ENCODE data around the gene NLE1.

Gene NLE1

DNA sequence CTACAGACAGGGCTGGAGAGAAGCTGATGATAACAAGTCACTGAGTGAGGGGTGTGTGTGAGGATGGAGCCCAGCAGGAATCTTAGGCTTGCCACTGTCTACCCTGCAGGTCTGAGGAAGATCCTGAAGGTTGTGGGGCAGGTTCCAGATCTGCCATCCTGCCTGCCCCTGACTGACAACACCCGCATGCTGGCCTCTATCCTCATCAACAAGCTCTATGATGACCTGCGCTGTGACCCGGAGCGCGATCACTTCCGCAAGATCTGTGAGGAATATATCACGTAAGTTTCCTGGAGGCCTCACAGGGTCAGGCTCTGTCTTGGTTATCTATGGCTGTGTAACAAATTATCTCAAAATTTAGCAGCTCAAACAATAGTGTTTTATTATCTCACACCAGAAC is 21.8 kb upstream of the NLE1 start:
- TF ChIP-seq, protein P1, sequence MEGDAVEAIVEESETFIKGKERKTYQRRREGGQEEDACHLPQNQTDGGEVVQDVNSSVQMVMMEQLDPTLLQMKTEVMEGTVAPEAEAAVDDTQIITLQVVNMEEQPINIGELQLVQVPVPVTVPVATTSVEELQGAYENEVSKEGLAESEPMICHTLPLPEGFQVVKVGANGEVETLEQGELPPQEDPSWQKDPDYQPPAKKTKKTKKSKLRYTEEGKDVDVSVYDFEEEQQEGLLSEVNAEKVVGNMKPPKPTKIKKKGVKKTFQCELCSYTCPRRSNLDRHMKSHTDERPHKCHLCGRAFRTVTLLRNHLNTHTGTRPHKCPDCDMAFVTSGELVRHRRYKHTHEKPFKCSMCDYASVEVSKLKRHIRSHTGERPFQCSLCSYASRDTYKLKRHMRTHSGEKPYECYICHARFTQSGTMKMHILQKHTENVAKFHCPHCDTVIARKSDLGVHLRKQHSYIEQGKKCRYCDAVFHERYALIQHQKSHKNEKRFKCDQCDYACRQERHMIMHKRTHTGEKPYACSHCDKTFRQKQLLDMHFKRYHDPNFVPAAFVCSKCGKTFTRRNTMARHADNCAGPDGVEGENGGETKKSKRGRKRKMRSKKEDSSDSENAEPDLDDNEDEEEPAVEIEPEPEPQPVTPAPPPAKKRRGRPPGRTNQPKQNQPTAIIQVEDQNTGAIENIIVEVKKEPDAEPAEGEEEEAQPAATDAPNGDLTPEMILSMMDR (conservative IDR thresholded peaks at IDR 0.05; ENCODE audit: control insufficient read depth, insufficient read depth, low read depth, low read length): no peak
- no peak overlapping the region for H3K4me3 ChIP-seq (ENCODE audit: control insufficient read depth, low read depth, low read length)
- DNase-seq (ENCODE audit: low read depth): no peak

DNA sequence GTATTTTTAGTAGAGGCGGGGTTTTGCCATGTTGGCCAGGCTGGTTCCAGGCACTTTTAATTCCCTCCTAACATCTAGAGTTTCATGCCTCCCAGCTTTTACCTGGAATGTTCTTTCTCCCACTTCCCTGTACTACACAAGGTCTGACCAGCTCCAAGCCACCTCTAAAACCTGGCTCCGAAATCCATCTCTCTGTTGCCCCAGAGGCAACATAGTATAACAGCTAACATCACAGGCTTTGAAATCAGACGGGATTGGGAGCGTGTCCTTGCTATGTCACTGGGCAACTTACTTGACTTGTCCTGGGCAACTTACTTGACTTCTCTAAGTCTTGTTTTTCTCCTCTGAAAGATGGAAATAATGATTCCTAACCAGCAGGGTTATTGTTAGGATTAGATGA is 20.7 kb upstream of the NLE1 start:
- TF ChIP-seq, protein P1 (conservative IDR thresholded peaks at IDR 0.05; ENCODE audit: control insufficient read depth, insufficient read depth, low read depth, low read length): no peak
- DNase-seq (ENCODE audit: low read depth): no peak
- no peak overlapping the region for H3K4me3 ChIP-seq (ENCODE audit: control insufficient read depth, low read depth, low read length)

- TF ChIP-seq, protein P1 (conservative IDR thresholded peaks at IDR 0.05; ENCODE audit: control insufficient read depth, insufficient read depth, low read depth, low read length): no peak
- no peak overlapping the region for H3K4me3 ChIP-seq (ENCODE audit: control insufficient read depth, low read depth, low read length)
- no peak for DNase-seq (ENCODE audit: low read depth)
Observed at GRCh38 chr17:35161281-35161761, 19.2 kb upstream of the NLE1 start.

- TF ChIP-seq, protein P1 (conservative IDR thresholded peaks at IDR 0.05; ENCODE audit: control insufficient read depth, insufficient read depth, low read depth, low read length): no peak
- no peak overlapping the region for H3K4me3 ChIP-seq (ENCODE audit: control insufficient read depth, low read depth, low read length)
- DNase-seq (ENCODE audit: low read depth): no peak
Observed at GRCh38 chr17:35160354-35161201, 18.5 kb upstream of the NLE1 start.

- no peak overlapping the region for H3K4me3 ChIP-seq (ENCODE audit: control insufficient read depth, low read depth, low read length)
- TF ChIP-seq, protein P1 (conservative IDR thresholded peaks at IDR 0.05; ENCODE audit: control insufficient read depth, insufficient read depth, low read depth, low read length): no peak
- DNase-seq (ENCODE audit: low read depth): no peak
Observed at GRCh38 chr17:35159940-35160339, 17.8 kb upstream of the NLE1 start.

DNA sequence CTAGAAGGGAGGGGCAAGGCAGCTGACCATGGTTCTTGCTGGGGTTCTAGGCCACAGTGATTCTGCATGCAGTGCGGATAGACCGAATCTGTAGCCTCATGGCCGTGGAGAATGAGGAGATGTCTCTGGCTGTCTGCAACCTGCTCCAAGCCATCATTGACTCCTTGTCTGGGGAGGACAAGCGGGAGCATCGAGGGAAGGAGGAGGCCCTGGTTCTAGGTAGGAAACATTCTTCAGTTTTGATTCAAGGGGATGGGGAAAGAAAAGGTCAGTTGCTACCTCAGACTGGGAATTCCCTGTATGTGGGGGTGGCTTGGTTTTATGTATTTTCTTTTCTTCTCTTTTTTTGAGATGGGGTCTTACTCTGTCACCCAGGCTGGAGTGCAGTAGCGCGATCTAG is 13.1 kb upstream of the NLE1 start:
- no peak for DNase-seq (ENCODE audit: low read depth)
- H3K4me3 ChIP-seq (ENCODE audit: control insufficient read depth, low read depth, low read length): no peak overlapping the region
- TF ChIP-seq, protein P1 (conservative IDR thresholded peaks at IDR 0.05; ENCODE audit: control insufficient read depth, insufficient read depth, low read depth, low read length): no peak

All from fibroblast of mammary gland (primary cell).